GM19455 (cell line): Measurements from ENCODE around the gene IGF2BP1.
"Not testable (repeated sequence)": the region's sequence is repeated elsewhere in the genome, so short reads cannot be mapped to it uniquely, and the experiment has no call there.

Experiments
- ATAC-seq: cut with Tn5 transposase; IDR thresholded peaks from one replicate; pipeline ENCODE4 v1.9.1; 2021; ENCODE audit not compliant: unreplicated experiment

IGF2BP1 gene

DNA sequence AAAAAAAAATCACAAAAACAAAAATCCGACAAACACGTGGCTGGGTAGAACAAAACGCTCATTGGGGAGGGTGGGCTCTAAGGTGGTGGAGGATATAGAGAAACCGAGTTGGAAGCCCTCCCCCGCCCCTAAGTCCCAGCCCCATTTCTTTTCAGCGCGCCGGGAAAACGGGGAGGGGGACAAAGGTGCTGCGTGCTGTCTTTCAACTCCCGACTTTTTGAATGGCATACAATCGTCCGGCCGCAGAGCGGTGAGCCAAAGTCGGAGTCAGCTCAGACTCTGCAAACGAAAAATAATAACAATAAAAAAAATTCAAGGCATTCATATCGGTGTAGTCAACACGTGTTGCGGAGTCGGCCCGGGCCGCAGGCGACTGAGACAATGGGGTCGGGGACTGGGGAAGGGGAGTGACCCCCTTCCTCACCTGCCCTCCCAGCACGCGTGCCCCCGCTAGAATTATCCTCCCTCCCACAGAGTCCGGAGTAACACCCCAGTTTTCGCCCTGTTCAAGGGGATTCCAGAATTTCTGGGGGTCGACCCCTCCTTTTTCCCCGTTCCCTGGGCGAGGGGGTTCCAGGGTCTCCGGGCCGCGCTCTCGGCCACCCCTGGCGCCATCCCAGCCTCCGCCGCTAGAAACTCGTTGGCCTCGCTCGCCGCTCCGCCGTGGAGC lies 1.7 kb upstream of the IGF2BP1 start:
- ATAC-seq, result no peak

- ATAC-seq, result no peak
Observed at GRCh38 chr17:48995974-48996721, 1.0 kb upstream of the IGF2BP1 start.

DNA sequence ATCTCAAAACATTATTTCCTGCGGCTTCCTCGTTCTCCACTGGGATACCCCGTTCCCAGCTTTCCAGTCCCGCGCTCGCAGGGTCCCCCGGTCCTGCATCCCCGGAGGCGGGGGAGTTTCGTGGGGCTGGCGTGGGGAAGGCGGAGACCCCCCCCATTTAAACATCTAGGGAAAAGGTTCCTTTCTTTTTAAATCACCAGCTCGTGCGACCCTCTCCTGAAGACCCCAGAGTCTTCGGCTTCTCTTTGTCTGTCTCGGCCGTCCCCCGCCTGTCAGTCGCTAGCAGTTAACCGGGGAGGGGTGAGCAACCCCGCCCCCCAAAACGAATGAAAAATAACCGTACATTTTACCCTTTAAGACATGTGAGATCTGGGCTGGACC lies 473 bp upstream of the IGF2BP1 start:
- no peak for ATAC-seq

DNA sequence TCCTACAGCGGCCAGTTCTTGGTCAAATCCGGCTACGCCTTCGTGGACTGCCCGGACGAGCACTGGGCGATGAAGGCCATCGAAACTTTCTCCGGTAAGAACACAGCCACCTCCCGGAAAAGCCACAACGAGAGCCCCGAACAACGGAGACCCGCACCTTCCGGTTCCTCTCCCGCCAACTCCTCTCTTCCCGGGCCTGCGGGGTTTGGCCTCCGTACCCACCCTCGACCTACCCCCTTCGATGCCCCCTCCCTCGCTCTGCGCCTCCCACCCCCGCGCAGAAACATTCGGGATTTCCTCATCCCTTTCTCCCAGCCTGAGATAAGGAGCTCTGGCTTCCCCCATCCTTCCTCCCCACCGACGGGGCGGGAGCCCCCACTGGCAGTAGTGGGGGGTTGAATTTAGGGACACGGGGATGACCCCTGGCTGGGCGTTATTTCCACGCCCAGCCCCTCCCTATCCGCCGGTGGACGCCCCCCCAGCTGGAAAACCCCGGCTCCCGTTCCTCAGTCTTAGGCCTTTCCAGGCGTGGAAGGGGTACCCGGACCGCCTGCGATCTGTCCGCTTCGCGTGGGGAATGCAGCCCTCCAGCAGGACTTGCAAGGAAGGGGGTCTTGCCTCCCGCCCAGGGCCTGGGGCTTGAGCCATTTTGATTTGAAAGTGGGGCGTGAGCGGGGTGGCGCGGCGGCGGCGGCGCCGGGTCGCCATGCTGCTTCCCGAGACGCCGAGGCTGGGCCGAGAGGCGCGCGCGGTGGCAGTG lies 822 bp downstream of the IGF2BP1 start:
- no peak for ATAC-seq

DNA sequence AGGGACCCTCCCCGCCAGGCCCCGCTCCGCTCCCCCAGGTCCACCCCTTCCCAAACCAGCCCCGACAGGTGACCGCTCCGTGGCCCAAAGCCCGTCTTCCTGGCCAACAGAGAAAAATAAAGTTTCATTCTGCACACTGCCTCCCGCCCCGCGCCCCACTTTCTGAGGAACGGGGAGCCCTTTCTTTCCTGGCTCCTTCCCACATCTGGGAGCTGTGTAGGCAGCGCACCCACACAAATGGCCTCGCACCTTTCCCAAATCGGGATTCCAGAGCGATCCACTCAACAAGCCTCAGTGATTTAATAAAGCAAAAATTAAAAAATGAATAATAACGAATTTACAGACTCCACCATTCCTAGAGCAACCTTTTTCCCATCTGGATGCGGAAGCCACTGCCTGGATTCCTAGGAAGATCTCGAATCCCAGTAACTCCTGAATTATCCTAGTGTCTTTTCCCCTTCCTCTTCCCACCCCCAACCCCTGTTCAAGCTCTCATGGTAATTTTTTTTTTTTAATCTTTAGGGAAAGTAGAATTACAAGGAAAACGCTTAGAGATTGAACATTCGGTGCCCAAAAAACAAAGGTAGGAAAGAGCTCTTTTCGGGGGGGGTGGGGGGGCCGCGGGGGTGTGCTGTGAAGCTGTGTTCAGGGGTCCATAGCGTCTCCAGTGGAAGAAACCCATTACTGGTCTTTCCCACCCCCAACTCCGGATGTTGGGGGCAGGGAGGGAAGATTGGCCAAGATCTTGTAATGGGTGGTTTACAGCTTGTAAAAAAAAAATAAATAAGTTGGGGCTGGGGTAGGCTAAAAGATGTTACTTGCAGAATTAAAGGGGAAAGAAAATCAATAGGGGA lies 1.6 kb downstream of the IGF2BP1 start:
- no peak for ATAC-seq

- ATAC-seq, result no peak
Observed at GRCh38 chr17:49000943-49001342, 3.8 kb downstream of the IGF2BP1 start.

GRCh38 chr17:49001671-49002070 lies 4.5 kb downstream of the IGF2BP1 start:
- ATAC-seq, result no peak

GRCh38 chr17:49002331-49002730 lies 5.1 kb downstream of the IGF2BP1 start:
- ATAC-seq, result no peak

GRCh38 chr17:49002766-49003165 lies 5.6 kb downstream of the IGF2BP1 start:
- ATAC-seq, result no peak

- no peak for ATAC-seq
Observed at GRCh38 chr17:49003557-49004511, 6.6 kb downstream of the IGF2BP1 start.

DNA sequence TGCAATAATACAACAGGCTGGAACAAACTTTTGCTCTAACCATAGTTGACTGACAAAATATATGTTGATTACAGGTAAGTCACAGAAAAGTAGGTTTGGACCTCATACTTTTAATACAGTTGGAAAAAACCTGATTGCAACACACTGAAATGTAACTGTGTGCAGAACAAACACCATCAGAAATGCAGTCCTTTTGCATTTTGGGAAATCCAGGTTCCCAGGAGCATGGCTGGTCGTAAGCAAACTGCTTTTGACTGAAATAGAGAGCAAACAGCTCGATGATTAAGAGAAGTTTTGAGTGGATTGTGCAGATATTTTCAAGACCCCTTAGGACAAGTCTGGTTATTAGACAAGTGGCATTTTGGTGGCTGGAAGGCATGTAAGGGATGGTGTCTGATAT lies 8.0 kb downstream of the IGF2BP1 start:
- no peak for ATAC-seq

- ATAC-seq, result not testable (repeated sequence)
Observed at GRCh38 chr17:49008908-49009307, 11.7 kb downstream of the IGF2BP1 start.

- no peak for ATAC-seq
Observed at GRCh38 chr17:49012769-49013255, 15.6 kb downstream of the IGF2BP1 start.

GRCh38 chr17:49013311-49014213 lies 16.4 kb downstream of the IGF2BP1 start:
- ATAC-seq, result no peak

DNA sequence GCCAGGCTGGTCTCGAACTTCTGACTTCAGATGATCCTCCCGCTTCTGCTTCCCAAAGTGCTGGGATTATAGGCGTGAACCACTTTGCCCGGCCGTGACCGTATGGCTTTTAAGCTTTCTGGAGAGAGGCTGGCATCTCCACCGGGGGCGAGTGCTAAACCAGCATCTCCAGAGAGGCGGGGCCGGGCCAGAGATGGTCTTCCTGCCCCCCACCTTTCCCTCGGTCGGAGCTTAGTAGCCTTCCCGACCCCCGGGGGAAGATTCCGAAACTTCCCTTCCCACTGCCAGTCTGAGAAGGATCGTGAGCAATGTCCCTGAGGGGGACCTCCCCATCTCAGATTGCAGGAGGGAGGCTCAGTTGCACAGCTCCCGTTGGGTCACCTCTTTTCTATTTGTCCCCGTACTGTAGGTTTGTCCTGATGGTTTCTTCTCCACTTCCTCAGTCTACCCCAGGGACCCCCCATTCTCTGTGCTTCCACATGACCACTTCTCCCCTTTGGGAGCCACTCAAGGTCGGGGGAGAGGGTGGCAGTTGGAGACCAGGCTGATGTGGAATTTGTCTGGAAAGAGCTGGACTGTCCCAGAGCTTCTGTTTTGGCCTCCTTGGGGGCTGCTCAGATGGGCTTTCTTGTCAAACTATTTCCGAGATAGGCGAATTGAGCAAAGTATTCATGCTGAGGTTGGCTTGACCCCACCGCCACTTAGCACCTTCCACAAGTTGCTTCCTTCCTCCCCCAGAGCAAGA lies 18.2 kb downstream of the IGF2BP1 start:
- ATAC-seq, result no peak

GRCh38 chr17:49015924-49016774 lies 19.0 kb downstream of the IGF2BP1 start:
- no peak for ATAC-seq
